ENCODE data around the gene PLEKHG2. TPM values are rescaled to one million over a fixed set of nuclear protein-coding genes. Genes with fewer than 3 reads are reported as not detected.

PLEKHG2 gene
- total RNA-seq, 4 donors from 2014 or later, result 1.3 to 3.6 (median 3.3) TPM

- in situ Hi-C loops (cut with MboI; ENCODE audit: low sequenced_read_pairs in 4 of 4), result no loop called here
Observed at GRCh38 chr19:39416152-39417120, 4.0 kb downstream of the PLEKHG2 start.

GRCh38 chr19:39417463-39418181, 5.2 kb downstream of the PLEKHG2 start:
- H3K27ac ChIP-seq, result no peak overlapping the region
- H3K4me3 ChIP-seq, result no peak overlapping the region
- in situ Hi-C loops (cut with MboI; ENCODE audit: low sequenced_read_pairs in 4 of 4) (no loop called here), intact Hi-C loops (cut with DNase I; ENCODE audit: low total_unique reads) (loop anchor here (10.0 kb wide), 1 partner anchor 417 kb away; the partner anchor contains the start of gene DYRK1B)
- TF ChIP-seq POLR2A (IDR thresholded peaks at IDR 0.05) (no peak), CTCF (IDR thresholded peaks at IDR 0.05 in 4 of 5, conservative IDR thresholded peaks at IDR 0.05 in 1 of 5) (no peak)
- ATAC-seq, result no peak
- no peak for DNase-seq
- no peaks in the 10 kb centered on the region for H3K27me3 ChIP-seq
- no peaks in the 10 kb centered on the region for H3K9me3 ChIP-seq
- H3K36me3 ChIP-seq, result no peaks in the 10 kb centered on the region
- no peaks in the 10 kb centered on the region for H3K4me1 ChIP-seq

More at GRCh38 chr19:39416152-39417120, 4.0 kb downstream of the PLEKHG2 start:
- Histone ChIP-seq H3K27ac (no peak overlapping the region), H3K27me3 (no peaks in the 10 kb centered on the region), H3K4me3 (no peak overlapping the region), H3K36me3 (no peaks in the 10 kb centered on the region), H3K9me3 (no peaks in the 10 kb centered on the region), H3K4me1 (peaks cover 2 to 3% of the 10 kb centered on the region in 2 donors)
- ATAC-seq, result no peak
- no peak for DNase-seq
- TF ChIP-seq CTCF (IDR thresholded peaks at IDR 0.05 in 4 of 5, conservative IDR thresholded peaks at IDR 0.05 in 1 of 5) (no peak), POLR2A (IDR thresholded peaks at IDR 0.05) (no peak)
- intact Hi-C loops (cut with DNase I; ENCODE audit: low total_unique reads), result loop anchor here (10.0 kb wide), 1 partner anchor 418 kb away; the partner anchor contains the start of gene DYRK1B

GRCh38 chr19:39419003-39419402, 6.5 kb downstream of the PLEKHG2 start:
- ATAC-seq (no peak), DNase-seq (no peak)
- no peak overlapping the region for H3K27ac ChIP-seq
- H3K36me3 ChIP-seq, result no peaks in the 10 kb centered on the region
- no peaks in the 10 kb centered on the region for H3K9me3 ChIP-seq
- H3K4me1 ChIP-seq, result no peaks in the 10 kb centered on the region
- H3K4me3 ChIP-seq, result no peak overlapping the region
- TF ChIP-seq CTCF (IDR thresholded peaks at IDR 0.05 in 4 of 5, conservative IDR thresholded peaks at IDR 0.05 in 1 of 5) (no peak), POLR2A (IDR thresholded peaks at IDR 0.05) (no peak)
- in situ Hi-C loops (cut with MboI; ENCODE audit: low sequenced_read_pairs in 4 of 4) (no loop called here), intact Hi-C loops (cut with DNase I; ENCODE audit: low total_unique reads) (loop anchor here (10.0 kb wide), 1 partner anchor 416 kb away; the partner anchor contains the start of gene DYRK1B)
- H3K27me3 ChIP-seq, result no peaks in the 10 kb centered on the region

- intact Hi-C loops (cut with DNase I; ENCODE audit: low total_unique reads) (no loop called here), in situ Hi-C loops (cut with MboI; ENCODE audit: low sequenced_read_pairs in 4 of 4) (no loop called here)
- DNase-seq (no peak), ATAC-seq (no peak)
- H3K27ac ChIP-seq, result no peak overlapping the region
- H3K27me3 ChIP-seq, result no peaks in the 10 kb centered on the region
- TF ChIP-seq POLR2A (IDR thresholded peaks at IDR 0.05), result no peak
- no peak for TF ChIP-seq CTCF (IDR thresholded peaks at IDR 0.05 in 4 of 5, conservative IDR thresholded peaks at IDR 0.05 in 1 of 5)
- H3K4me3 ChIP-seq, result no peak overlapping the region
- no peaks in the 10 kb centered on the region for H3K9me3 ChIP-seq
- H3K4me1 ChIP-seq, result no peaks in the 10 kb centered on the region
- no peaks in the 10 kb centered on the region for H3K36me3 ChIP-seq
Observed at GRCh38 chr19:39420769-39421168, 8.3 kb downstream of the PLEKHG2 start.
